NCI-H1417 (cell line): Measurements from ENCODE around the gene ATRN.
"Not testable (repeated sequence)": the region's sequence is repeated elsewhere in the genome, so short reads cannot be mapped to it uniquely, and the experiment has no call there.

ENCODE experiments used
- DNase-seq, 3 experiments: peaks; one replicate each; lab custom pipeline; 2025; lab: John Stamatoyannopoulos, UW

ATRN gene

GRCh38 chr20:3563548-3564177 lies 92.8 kb downstream of the ATRN start:
- DNase-seq = peak; percentile 21 to 81 (median 78)

DNA sequence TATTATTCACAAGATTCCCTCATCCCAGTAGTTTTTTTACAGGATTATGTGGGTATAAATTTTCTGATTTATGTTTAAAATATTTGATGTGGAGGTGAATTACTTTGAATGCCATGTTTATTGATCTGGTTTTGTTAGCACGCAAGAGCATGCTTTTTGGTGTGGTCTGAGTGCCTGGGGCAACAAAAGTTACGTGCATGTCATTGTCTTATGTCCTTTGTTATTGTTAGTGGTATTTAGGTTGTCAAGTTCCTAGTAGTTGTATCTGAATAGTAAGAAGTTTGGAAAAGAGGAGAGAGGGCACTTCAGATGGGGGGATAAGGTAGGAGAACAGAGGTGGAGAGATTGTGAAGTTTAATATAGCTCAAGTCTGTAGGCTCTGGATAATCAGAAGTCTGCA lies 95.0 kb downstream of the ATRN start:
- DNase-seq = no peak

- DNase-seq = no peak
Observed at GRCh38 chr20:3572151-3572550, 101.3 kb downstream of the ATRN start.

DNA sequence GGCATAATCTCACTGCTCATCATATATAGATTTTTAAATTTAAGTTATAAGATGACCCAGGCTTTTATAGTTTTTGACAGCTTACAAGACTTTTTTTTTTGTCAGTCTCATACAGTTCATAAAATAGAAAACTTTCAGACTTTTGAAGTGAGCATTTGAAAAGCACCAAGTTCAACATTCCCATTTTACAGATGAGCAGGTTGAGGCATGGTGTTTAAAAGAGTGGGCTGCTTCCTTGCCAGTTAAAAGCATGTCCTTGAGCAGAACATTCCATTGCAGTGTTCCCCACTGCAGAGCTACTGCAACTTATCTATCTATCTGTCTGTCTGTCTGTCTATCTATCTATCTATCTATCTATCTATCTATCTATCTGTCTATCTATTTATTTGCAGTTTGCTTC lies 105.5 kb downstream of the ATRN start:
- DNase-seq = no peak

GRCh38 chr20:3577366-3577765 lies 106.5 kb downstream of the ATRN start:
- DNase-seq = no peak

GRCh38 chr20:3580412-3580811 lies 109.6 kb downstream of the ATRN start:
- DNase-seq = peak in 1 of 3 experiments; percentile 44

DNA sequence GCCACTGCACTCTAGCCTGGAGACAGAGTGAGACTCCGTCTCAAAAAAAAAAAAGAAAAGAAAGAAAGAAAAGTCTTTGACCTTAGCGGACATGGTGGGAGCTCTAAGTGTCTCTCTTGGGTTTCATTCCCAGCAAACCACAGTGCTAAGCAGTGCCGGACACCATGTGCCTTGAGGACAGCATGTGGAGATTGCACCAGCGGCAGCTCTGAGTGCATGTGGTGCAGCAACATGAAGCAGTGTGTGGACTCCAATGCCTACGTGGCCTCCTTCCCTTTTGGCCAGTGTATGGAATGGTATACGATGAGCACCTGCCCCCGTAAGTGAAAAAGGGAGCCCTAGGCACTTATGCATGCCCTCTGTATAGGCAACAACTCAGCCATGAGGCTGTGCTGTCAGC lies 112.9 kb downstream of the ATRN start:
- DNase-seq = no peak

DNA sequence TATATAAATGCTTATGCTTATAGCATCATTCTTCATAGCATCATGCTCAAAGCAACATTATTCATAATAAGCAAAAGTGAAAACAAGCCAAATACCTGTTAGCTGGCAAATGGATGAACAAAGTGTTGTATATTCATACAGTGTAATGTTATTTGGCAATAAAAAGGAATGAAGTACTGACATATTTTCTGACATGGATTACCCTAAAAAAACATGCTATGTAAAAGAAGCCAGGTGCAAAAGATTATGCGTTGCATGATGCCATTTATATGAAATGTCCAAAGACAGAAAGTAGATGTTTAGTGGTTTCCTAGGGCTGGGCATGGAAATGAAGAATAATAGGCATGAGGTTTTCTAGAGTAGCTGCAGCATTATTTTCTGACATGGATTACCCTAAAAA lies 115.3 kb downstream of the ATRN start:
- DNase-seq = no peak

- no peak for DNase-seq
Observed at GRCh38 chr20:3590164-3590563, 119.3 kb downstream of the ATRN start.

- DNase-seq = no peak
Observed at GRCh38 chr20:3592931-3593330, 122.1 kb downstream of the ATRN start.

DNA sequence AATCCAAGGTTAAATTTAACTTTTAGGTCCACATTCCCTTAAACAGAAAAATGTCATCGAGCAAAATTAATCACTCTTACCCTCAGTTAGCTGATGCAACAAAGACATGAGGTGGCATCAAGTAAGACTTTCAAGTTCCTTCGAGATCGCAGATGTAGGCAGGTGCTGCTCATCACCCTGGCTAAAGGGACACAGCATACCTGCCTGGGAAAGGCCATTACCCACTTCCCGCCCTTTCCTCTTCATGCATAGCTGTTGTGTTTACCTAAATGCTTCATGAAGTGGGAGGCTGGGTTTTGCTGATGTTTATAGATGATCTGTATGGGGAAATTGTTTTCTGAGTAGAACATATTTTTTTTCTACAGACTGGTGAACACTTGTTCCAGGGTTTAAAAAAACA lies 124.7 kb downstream of the ATRN start:
- DNase-seq = peak; percentile 60 to 95 (median 90)

GRCh38 chr20:3603108-3603507 lies 132.3 kb downstream of the ATRN start:
- DNase-seq = no peak

DNA sequence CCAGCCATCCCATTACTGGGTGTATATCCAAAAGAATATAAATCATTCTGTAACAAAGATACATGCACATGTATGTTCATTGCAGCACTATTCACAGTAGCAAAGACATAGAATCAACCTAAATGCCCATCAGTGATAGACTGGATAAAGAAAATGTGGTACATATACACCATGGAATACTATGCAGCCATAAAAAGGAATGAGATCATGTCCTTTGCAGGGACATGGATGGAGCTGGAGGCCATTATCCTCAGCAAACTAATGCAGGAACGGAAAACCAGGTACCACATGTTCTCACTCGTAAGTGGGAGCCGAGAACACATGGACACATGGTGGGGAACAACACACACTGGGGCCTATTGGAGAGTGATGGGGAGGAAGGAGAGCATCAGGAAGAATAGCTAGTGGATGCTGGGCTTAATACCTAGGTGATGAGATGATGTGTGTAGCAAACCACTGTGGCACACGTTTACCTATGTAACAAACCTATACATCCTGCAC lies 134.6 kb downstream of the ATRN start:
- not testable (repeated sequence) for DNase-seq

- no peak for DNase-seq
Observed at GRCh38 chr20:3606021-3606420, 135.2 kb downstream of the ATRN start.

DNA sequence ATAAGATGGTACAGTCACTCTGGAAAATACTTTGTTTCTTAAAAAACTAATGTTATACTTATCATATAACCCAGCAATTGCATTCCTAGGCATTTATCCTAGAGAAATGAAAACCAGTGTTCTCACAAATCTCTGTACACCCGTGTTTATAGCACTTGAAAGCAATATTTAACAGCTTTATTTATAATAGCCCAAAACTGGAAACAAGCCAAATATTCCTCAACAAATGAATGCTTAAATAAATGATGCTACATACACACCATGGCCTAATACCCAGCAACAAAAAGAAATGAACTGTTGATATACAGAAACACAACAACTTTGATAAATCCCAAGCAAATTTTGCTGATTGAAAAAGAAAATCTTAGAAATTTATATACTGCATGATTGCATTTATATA lies 141.1 kb downstream of the ATRN start:
- DNase-seq = peak in 1 of 3 experiments; percentile 8

- DNase-seq = peak in 1 of 3 experiments; percentile 63
Observed at GRCh38 chr20:3612795-3613572, 142.2 kb downstream of the ATRN start.

DNA sequence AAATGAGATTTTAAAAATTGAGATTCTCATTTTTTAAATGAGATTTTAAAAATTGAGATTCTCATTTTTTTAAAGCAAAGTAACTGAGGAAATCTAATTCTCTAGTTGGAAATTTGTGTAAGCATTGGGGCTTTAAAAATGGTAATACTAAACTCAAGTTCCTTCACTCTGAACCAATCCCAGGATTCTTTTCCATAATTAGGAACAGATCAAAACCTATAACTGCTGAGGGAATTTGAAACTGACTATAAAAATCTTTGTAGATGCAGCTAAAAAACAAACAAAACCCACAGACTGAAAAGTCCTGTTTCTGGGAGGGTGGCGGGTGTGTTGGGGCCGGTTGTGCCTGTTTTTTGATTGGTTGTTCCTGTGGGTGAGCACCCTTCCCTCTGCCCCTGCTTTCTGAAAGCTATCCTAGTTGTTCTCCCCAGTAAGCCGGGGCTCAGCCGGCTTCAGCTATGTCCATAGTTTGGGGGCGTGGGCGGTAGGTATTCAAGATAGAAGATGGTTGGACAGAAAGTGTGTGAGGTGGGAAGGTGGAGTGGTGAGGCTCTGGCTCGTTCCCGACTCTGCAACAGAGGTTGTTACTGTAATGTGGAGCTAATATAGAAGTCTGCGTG lies 143.1 kb downstream of the ATRN start:
- no peak for DNase-seq

DNA sequence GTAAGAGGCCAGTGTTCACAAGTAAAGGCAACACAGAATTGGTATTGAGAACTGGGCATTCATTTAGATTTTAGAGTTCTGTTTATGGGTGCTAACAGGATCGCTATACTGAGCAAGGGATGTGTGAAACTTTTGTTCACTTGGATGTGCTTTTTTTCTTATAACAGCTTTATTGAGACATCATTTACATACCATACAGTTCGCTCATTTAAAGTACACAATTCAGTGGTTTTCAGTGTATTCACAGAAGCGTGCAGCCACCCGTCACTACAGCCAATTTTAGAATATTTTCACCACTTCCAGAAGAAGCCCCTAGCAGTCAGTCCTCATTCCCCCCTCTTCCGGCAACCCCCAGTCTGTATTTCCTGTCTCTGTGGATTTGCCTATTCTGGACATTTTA lies 143.6 kb downstream of the ATRN start:
- DNase-seq = no peak

DNA sequence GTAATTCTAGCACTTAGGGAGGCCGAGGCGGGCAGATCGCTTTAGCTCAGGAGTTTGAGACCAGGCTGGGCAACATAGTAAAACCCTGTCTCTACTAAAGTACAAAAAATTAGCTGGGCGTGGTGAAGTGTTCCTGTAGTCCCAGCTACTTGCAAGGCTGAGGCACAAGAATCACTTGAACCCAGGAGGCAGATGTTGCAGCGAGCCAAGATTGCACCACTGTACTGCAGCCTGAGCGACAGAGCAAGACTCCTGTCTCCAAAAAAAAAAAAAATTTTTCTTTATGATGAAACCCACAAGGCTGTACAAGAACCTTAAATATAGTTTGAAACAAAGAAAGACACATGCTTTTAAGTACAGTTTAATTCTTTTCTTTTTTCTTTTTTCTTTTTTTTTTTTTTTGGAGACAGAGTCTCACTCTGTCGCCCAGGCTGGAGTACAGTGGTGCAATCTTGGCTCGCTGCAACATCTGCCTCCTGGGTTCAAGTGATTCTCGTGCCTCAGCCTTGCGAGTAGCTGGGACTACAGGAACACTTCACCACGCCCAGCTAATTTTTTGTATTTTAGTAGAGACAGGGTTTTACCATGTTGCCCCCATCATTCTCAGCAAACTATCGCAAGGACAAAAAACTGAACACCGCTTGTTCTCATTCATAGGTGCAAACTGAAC lies 144.5 kb downstream of the ATRN start:
- peak in 1 of 3 experiments; percentile 26 for DNase-seq

- peak in 1 of 3 experiments; percentile 27 for DNase-seq
Observed at GRCh38 chr20:3616250-3616649, 145.4 kb downstream of the ATRN start.

- peak in 1 of 3 experiments; percentile 69 for DNase-seq
Observed at GRCh38 chr20:3621111-3621510, 150.3 kb downstream of the ATRN start.

GRCh38 chr20:3622406-3622805 lies 151.6 kb downstream of the ATRN start:
- DNase-seq = no peak
